ENCODE measurements around the gene TNFRSF25. TPM values are rescaled to one million over a fixed set of nuclear protein-coding genes. Genes with fewer than 3 reads are reported as not detected.

Gene TNFRSF25
- total RNA-seq, 2 donors from 2014 or later, result 33.1 to 87.1 TPM

DNA sequence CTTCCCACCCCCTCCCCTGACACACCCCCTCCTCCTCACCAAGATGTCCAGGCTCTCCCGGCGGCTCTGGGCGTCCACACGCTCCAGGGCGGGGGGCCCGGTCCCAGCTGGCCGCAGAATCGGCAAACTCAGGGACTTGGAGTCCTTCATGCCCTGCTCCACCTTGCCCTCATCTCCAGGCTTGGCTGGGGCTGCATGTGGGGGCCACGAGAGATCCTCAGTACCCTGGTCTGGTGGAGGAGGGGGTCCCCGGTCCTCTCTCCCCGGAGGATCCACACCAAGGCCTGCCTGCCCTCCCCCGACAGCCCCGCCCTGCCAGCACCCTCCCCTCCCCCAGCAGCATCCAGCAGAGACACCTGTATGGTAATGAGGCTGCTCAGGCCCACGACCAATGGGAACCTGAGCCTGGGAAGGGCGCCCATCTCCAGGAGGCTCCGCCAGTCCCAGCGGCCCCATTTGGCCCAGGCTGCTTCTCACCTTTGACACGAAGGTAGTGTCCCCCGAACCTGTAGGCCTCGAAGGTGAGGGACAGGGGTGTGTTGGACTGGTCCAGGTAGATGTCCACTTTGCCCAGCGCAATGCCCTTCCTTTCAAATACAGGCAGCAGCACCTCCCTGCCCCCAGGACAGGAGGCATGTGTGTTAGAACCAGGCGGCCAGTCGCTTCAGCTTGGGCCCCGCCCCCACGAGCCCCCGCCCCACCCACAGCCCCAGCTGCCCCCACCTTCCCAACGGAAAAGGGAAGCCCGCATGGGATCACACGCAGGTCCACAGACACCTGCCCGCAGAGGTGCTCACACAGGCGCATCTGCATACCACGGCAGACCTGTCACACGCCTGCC lies 8.2 kb upstream of the TNFRSF25 start:
- TF ChIP-seq CTCF (IDR thresholded peaks at IDR 0.05), result no peak
- intact Hi-C loops (cut with DNase I), result no loop called here
- Histone ChIP-seq H3K4me1 (peaks cover 5% of the 10 kb centered on the region), H3K4me3 (peak overlapping the region; percentile 24), H3K9me3 (no peaks in the 10 kb centered on the region), H3K27me3 (no peaks in the 10 kb centered on the region), H3K27ac (no peak overlapping the region), H3K36me3 (no peaks in the 10 kb centered on the region), H3K9ac (ENCODE audit: low read depth in 2 of 2, low read length in 2 of 2) (peak overlapping the region in 1 of 2 donors; percentile 88)
- peak; percentile 81 for DNase-seq

DNA sequence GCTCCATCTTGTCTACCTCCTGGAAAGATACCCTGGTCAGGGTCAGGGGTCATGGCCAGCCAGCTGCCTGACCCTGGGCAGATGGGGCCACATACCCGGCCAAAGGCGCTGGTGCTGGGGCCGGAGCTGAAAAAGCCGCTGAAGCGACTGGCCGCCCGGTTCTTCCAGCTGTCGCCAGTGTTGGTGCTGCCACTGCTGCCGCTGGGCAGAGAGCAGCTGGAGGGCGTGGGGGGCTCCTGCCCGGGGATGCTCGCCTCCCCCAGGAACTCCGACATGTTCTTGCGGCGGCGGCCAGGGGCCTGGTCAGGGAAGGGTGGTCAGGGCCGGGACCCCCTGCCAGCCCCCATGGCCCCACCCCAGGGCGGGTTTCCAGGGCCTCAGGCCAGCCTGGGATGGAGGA lies 7.2 kb upstream of the TNFRSF25 start:
- intact Hi-C loops (cut with DNase I), result no loop called here
- no peaks in the 10 kb centered on the region for H3K36me3 ChIP-seq
- peak overlapping the region; percentile 24 for H3K4me3 ChIP-seq

DNA sequence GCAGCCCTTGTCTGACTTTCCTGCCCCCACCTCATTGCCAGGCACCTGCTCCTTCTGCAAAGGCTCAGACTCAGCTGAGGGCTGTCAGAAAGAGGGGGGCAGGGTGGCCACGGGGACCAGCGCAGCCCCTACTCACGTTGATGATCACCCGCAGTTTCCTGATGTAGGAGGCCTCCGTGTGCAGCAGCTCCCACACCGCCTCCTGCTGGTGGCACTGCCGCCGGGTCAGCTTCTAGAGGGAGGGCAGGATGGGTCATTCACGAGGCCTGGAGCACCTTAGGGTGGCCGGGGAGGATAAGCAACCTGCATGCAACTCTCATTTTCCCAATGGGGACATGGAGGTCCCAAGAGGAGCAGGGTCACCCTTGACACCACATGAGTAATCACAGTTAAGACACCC lies 6.4 kb upstream of the TNFRSF25 start:
- no peak for TF ChIP-seq CTCF (IDR thresholded peaks at IDR 0.05)
- Histone ChIP-seq H3K9me3 (no peaks in the 10 kb centered on the region), H3K27me3 (no peaks in the 10 kb centered on the region), H3K4me1 (peaks cover 5% of the 10 kb centered on the region), H3K36me3 (no peaks in the 10 kb centered on the region), H3K27ac (peak overlapping the region; percentile 95), H3K4me3 (no peak overlapping the region), H3K9ac (ENCODE audit: low read depth in 2 of 2, low read length in 2 of 2) (peak overlapping the region in 1 of 2 donors; percentile 88)
- DNase-seq, result peak; percentile 66
- intact Hi-C loops (cut with DNase I), result no loop called here

More for the DNA sequence above, 7.2 kb upstream of the TNFRSF25 start:
- Histone ChIP-seq H3K27me3 (no peaks in the 10 kb centered on the region), H3K4me1 (peaks cover 5% of the 10 kb centered on the region), H3K27ac (peak overlapping the region; percentile 95), H3K9ac (ENCODE audit: low read depth in 2 of 2, low read length in 2 of 2) (peak overlapping the region in 1 of 2 donors; percentile 88), H3K9me3 (no peaks in the 10 kb centered on the region)
- no peak for TF ChIP-seq CTCF (IDR thresholded peaks at IDR 0.05)
- DNase-seq, result no peak

- H3K9me3 ChIP-seq, result no peaks in the 10 kb centered on the region
- peak overlapping the region; percentile 95 for H3K27ac ChIP-seq
- no peaks in the 10 kb centered on the region for H3K36me3 ChIP-seq
- H3K27me3 ChIP-seq, result no peaks in the 10 kb centered on the region
- no peak overlapping the region for H3K4me3 ChIP-seq
- peak overlapping the region; percentile 44 to 88 for H3K9ac ChIP-seq (ENCODE audit: low read depth in 2 of 2, low read length in 2 of 2)
- no peak for TF ChIP-seq CTCF (IDR thresholded peaks at IDR 0.05)
- peaks cover 4% of the 10 kb centered on the region for H3K4me1 ChIP-seq
- DNase-seq, result peak; percentile 89
- intact Hi-C loops (cut with DNase I), result no loop called here
These were observed 6.0 kb upstream of the TNFRSF25 start for GRCh38 chr1:6471970-6472368.

DNA sequence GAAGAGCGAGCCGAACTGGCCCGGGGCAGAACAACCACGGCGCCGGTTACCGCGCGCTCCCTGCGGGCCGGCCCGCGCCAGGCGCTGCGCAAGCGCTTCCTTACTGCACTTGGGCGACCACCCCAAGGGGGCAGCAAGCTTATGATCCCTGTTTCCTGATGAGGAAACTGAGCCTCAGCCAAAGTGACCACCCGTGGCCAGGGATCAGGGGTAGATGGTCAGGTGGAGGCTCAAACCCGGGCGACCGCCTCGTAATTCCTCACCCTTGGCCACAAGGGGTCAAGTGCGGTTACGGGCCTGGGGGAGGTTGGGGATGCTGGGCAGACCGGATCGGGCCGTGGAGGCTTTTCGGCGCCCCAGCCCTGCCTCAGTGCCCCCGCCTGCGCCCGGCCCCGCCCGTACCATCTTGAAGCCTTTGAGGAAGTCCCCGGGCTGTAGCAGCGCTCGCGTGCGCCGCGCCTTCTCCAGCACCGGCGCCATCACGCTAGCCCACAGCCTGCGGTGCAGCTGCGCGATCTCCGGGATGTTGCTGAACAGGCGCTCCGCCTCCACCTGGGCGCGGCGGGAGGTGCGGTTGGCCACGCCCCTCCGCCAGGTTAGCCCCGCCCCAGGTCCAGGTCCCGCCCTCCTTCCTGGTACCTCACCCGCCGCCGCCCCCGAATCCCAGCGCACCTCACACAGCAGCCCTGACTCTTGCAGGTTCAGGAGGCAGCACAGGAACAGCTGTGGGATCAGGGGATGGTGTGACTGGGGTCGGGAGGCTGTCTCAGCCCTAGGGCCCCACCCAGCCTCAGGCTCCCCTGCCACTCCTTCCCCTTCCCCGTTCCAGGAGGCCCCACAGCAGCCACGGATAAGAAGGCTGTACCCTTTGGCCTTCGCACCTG lies 5.4 kb upstream of the TNFRSF25 start:
- Histone ChIP-seq H3K9ac (ENCODE audit: low read depth in 2 of 2, low read length in 2 of 2) (peak overlapping the region; percentile 44 to 88), H3K9me3 (no peaks in the 10 kb centered on the region), H3K27me3 (no peaks in the 10 kb centered on the region), H3K36me3 (no peaks in the 10 kb centered on the region), H3K4me1 (no peaks in the 10 kb centered on the region), H3K4me3 (peak overlapping the region; percentile 14), H3K27ac (peak overlapping the region; percentile 95)
- intact Hi-C loops (cut with DNase I), result no loop called here
- no peak for TF ChIP-seq CTCF (IDR thresholded peaks at IDR 0.05)
- DNase-seq, result peak; percentile 91
